AG04450 (cell line): ENCODE measurements around the gene DOK5. TPM values are rescaled to one million over a fixed set of nuclear protein-coding genes. Genes with fewer than 3 reads are reported as not detected.

Source experiments
- CTCF ChIA-PET: fragments of 300-600, 350-600 bp; formaldehyde crosslinking; extraction: SDS; loops from one replicate; lab custom pipeline; 2022; ENCODE audit warnings: antibody characterized with exemption, inconsistent platforms; lab: Charles Lee
- POLR2A ChIA-PET: fragments of 350-600 bp; formaldehyde crosslinking; extraction: SDS; loops from one replicate; lab custom pipeline; 2021; ENCODE audit warnings: antibody characterized with exemption, inconsistent platforms; lab: Yijun Ruan, JAX
- DNase-seq: peaks from one replicate; pipeline ENCODE4 v3.0.0-alpha.2; 2011; ENCODE audit warnings: low read depth, low spot score
- H3K27ac ChIP-seq: one replicate; pipeline ENCODE4 v1.5.1; 2012; ENCODE audit warnings: low read depth, low read length, control low read depth
- H3K27me3 ChIP-seq: one replicate; pipeline ENCODE4 v1.6.0; 2012; ENCODE audit warnings: low read length; ENCODE audit not compliant: control insufficient read depth, insufficient read depth
- H3K4me3 ChIP-seq: 2 replicates; pipeline ENCODE4 v1.5.1; 2011; ENCODE audit warnings: mild to moderate bottlenecking, low read depth, low read length, control low read depth
- H3K9me3 ChIP-seq: 2 replicates; pipeline ENCODE4 v1.5.1; 2012; ENCODE audit warnings: low read length; ENCODE audit not compliant: control insufficient read depth, insufficient read depth
- CTCF ChIP-seq: IDR thresholded peaks from 2 replicates; pipeline ENCODE4 v1.5.1; 2011; ENCODE audit warnings: low read depth, low read length, control low read depth, inconsistent platforms
- polyA plus RNA-seq: library from polyadenylated mRNA; depleted of rRNA; stranded (reverse); fragments of >200 nt; gene quantifications from 2 replicates; pipeline ENCODE4 v1.2.3, GENCODE V29; 2011

The DOK5 gene
- polyA plus RNA-seq, 1 experiment = 1.9 TPM

DNA sequence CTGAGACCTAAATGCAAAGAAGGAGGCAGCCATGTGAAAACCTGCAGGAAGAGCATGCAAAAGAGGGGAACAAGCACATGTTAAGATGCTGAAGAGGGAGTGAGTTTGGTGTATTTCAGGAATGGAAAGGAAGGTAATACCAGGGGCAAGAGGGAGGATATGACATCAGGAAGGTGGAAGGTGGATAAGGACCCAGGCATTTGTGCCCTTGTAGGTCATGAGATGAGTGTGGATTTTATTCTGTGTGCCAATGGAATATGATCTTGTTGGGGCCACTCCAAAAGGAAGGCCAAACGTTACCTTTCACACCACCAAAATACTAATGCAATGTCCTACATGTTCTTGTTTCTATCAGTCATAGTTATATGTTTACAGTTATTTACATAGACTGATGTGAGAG, 17.2 kb upstream of the DOK5 start:
- ChIA-PET CTCF (no interaction called here), POLR2A (no interaction called here)
- H3K27ac ChIP-seq = no peak overlapping the region
- no peak for DNase-seq
- H3K27me3 ChIP-seq = no peaks in the 10 kb centered on the region
- H3K9me3 ChIP-seq = no peaks in the 10 kb centered on the region
- H3K4me3 ChIP-seq = no peak overlapping the region
- no peak for TF ChIP-seq CTCF

GRCh38 chr20:54459279-54459678, 16.1 kb upstream of the DOK5 start:
- no peak for TF ChIP-seq CTCF
- H3K27ac ChIP-seq = no peak overlapping the region
- no peaks in the 10 kb centered on the region for H3K27me3 ChIP-seq
- no peak overlapping the region for H3K4me3 ChIP-seq
- CTCF ChIA-PET = interaction anchor here (0.8 kb wide), 1 partner anchor 188 kb away, joined by 3 read pairs; no protein-coding TSS in a partner anchor
- no peaks in the 10 kb centered on the region for H3K9me3 ChIP-seq
- DNase-seq = no peak
- POLR2A ChIA-PET = no interaction called here

DNA sequence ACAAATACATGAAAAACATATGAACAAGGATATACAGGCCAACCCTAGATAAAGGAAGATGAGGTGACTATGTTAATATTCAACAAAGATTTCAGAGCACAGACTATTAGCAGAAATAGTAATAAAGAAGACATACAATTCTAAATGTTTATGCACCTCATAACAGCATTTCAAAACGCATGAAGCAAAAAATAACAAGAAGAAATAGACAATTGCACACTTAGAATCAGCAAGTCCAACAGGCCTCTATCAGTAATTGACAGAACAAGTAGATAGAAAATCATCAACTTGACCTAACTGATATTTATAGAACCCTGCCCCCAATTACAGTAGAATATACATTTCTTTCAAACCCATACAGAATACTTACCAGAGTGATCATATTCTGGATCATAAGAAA, 11.4 kb upstream of the DOK5 start:
- DNase-seq = no peak
- no peak for TF ChIP-seq CTCF
- CTCF ChIA-PET = no interaction called here
- Histone ChIP-seq H3K4me3 (no peak overlapping the region), H3K27me3 (no peaks in the 10 kb centered on the region), H3K27ac (no peak overlapping the region), H3K9me3 (no peaks in the 10 kb centered on the region)
- POLR2A ChIA-PET = no interaction called here

- Histone ChIP-seq H3K27ac (no peak overlapping the region), H3K9me3 (no peaks in the 10 kb centered on the region), H3K4me3 (no peak overlapping the region), H3K27me3 (no peaks in the 10 kb centered on the region)
- no peak for DNase-seq
- POLR2A ChIA-PET = no interaction called here
- CTCF ChIA-PET = no interaction called here
- no peak for TF ChIP-seq CTCF
Observed at GRCh38 chr20:54466127-54466526, 9.3 kb upstream of the DOK5 start.

- TF ChIP-seq CTCF = no peak
- POLR2A ChIA-PET = no interaction called here
- Histone ChIP-seq H3K4me3 (no peak overlapping the region), H3K27me3 (no peaks in the 10 kb centered on the region), H3K27ac (no peak overlapping the region), H3K9me3 (no peaks in the 10 kb centered on the region)
- CTCF ChIA-PET = no interaction called here
- DNase-seq = no peak
Observed at GRCh38 chr20:54467622-54468021, 7.8 kb upstream of the DOK5 start.
